DND-41 (cell line): ENCODE data around the gene NUP50.

ENCODE experiments used
- ATAC-seq: fragments of 200-7000 bp; cut with Tn5 transposase; 3 replicates; pipeline ENCODE4 v1.9.1; 2021; ENCODE audit warnings: low read depth; ENCODE audit not compliant: insufficient read depth
- DNase-seq: peaks from one replicate; pipeline ENCODE4 v3.0.0-alpha.2; 2020
- H2AFZ ChIP-seq: 2 replicates; pipeline ENCODE4 v1.6.0; 2012; ENCODE audit warnings: low read depth, low read length
- H3K27ac ChIP-seq: 2 replicates; pipeline ENCODE4 v1.5.1; 2012; ENCODE audit warnings: low read length, inconsistent platforms
- H3K27me3 ChIP-seq: fragments of 200-600 bp; sonication (generic); 2 replicates; pipeline ENCODE4 v1.6.0; 2012; ENCODE audit warnings: low read length, mild to moderate bottlenecking, inconsistent platforms; ENCODE audit not compliant: insufficient read depth, poor library complexity
- H3K36me3 ChIP-seq: 2 replicates; pipeline ENCODE4 v1.5.1; 2012; ENCODE audit warnings: low read length, inconsistent platforms; ENCODE audit not compliant: insufficient read depth
- H3K4me1 ChIP-seq: 2 replicates; pipeline ENCODE4 v1.5.1; 2012; ENCODE audit warnings: mild to moderate bottlenecking, low read length; ENCODE audit not compliant: insufficient read depth
- H3K4me2 ChIP-seq: 2 replicates; pipeline ENCODE4 v1.6.0; 2012; ENCODE audit warnings: mild to moderate bottlenecking, moderate library complexity, low read length, inconsistent platforms; ENCODE audit not compliant: insufficient read depth
- H3K4me3 ChIP-seq, 2 experiments: fragments of 200-600 bp in 1 of 2; shearing (Covaris generic) in 1 of 2; 2 replicates each; pipeline ENCODE4 v1.5.1; 2012 to 2016; ENCODE audit warnings: inconsistent platforms in 2 of 2, low read length in 2 of 2, mild to moderate bottlenecking in 2 of 2, low read depth in 1 of 2, moderate library complexity in 1 of 2
- H3K79me2 ChIP-seq: 2 replicates; pipeline ENCODE4 v1.6.0; 2012; ENCODE audit warnings: low read length, inconsistent platforms; ENCODE audit not compliant: insufficient read depth
- H3K9ac ChIP-seq: 2 replicates; pipeline ENCODE4 v1.6.0; 2012; ENCODE audit warnings: low read depth, mild to moderate bottlenecking, inconsistent platforms, low read length, moderate library complexity
- H3K9me3 ChIP-seq: 2 replicates; pipeline ENCODE4 v1.5.1; 2012; ENCODE audit warnings: low read length, moderate library complexity, mild to moderate bottlenecking, inconsistent platforms; ENCODE audit not compliant: insufficient read depth, severe bottlenecking
- H4K20me1 ChIP-seq: 2 replicates; pipeline ENCODE4 v1.6.0; 2012; ENCODE audit warnings: low read length; ENCODE audit not compliant: insufficient read depth
- EZH2 ChIP-seq: IDR thresholded peaks from 3 replicates; pipeline ENCODE4 v1.6.1; 2012; ENCODE audit warnings: borderline replicate concordance, low read depth, mild to moderate bottlenecking, moderate library complexity, low read length, inconsistent platforms; ENCODE audit not compliant: severe bottlenecking
- TF ChIP-seq, protein P1 (sequence below): IDR thresholded peaks from 2 replicates; pipeline ENCODE4 v1.5.1; 2012; ENCODE audit warnings: borderline replicate concordance, low read length, moderate library complexity, mild to moderate bottlenecking; ENCODE audit not compliant: poor library complexity, severe bottlenecking; ENCODE audit errors: extremely low read depth

Gene NUP50

DNA sequence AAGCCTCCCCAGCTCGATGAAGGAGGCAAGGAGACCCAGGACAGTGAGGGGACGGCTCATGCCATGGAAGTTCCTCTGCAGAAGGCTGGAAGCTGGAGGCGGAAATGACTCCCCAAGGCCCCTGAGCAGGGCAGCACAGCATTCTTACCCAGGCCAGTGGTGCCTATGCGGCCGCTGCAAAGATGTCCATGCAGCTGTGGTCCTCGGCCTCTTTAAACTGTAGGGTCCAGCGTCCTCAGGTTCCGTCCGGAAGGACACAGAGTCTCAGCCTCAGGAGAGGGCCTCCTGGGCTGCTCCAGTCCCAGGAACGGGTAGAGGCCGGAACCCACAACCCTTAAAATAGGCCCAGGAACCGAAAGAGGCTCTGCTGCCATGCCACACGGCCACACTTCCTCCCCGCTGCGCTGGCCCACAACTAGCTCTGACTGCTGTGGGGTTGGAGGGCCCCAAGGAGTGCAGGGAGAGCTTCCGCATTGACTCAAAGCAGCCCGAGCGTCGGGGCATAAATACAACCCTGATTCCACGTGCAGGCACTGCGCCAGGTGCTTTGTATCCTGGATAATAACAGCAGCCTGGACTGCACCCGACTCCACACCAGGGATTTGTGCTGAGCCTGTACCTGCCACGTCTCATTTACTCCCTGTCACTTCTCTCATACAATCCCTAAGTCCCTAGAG lies 71.5 kb downstream of the NUP50 start:
- Histone ChIP-seq H3K9ac (no peak overlapping the region), H3K4me3 (no peak overlapping the region), H3K27ac (no peak overlapping the region), H3K79me2 (peaks cover 20% of the 10 kb centered on the region), H3K36me3 (peaks cover 13% of the 10 kb centered on the region), H3K4me2 (no peak overlapping the region), H2AFZ (no peak overlapping the region), H3K4me1 (peaks cover 15% of the 10 kb centered on the region), H4K20me1 (peaks cover 63% of the 10 kb centered on the region), H3K27me3 (no peaks in the 10 kb centered on the region), H3K9me3 (no peaks in the 10 kb centered on the region)
- ATAC-seq, result no peak
- no peak for DNase-seq
- TF ChIP-seq EZH2, result no peak
- TF ChIP-seq, protein P1, sequence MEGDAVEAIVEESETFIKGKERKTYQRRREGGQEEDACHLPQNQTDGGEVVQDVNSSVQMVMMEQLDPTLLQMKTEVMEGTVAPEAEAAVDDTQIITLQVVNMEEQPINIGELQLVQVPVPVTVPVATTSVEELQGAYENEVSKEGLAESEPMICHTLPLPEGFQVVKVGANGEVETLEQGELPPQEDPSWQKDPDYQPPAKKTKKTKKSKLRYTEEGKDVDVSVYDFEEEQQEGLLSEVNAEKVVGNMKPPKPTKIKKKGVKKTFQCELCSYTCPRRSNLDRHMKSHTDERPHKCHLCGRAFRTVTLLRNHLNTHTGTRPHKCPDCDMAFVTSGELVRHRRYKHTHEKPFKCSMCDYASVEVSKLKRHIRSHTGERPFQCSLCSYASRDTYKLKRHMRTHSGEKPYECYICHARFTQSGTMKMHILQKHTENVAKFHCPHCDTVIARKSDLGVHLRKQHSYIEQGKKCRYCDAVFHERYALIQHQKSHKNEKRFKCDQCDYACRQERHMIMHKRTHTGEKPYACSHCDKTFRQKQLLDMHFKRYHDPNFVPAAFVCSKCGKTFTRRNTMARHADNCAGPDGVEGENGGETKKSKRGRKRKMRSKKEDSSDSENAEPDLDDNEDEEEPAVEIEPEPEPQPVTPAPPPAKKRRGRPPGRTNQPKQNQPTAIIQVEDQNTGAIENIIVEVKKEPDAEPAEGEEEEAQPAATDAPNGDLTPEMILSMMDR, result no peak

DNA sequence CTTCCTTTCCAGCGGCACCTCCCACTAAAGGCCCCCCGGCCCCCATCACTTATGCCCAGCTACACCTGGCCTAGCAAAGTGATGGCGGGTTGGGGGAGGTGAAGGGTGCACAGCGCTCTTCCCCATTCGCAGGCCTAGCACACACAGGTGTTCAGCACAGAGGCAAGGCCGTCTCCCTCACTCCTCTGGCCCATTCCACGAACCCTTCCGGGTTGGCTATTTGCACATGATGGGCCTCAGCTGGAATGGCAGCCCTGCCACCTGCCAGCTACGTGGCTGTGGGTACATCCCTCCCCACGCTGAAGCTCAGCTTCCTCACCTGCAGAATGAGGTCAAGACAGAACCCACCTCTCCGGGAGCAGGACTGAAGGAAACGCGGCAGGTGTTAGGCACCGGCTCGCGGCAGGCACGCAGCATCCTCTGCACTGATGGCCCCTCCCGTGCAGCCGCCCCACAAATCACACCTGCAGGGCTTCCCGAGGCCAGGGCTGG lies 72.2 kb downstream of the NUP50 start:
- ATAC-seq (no peak), DNase-seq (no peak)
- Histone ChIP-seq H3K9ac (no peak overlapping the region), H4K20me1 (peaks cover 62% of the 10 kb centered on the region), H3K27me3 (no peaks in the 10 kb centered on the region), H2AFZ (no peak overlapping the region), H3K9me3 (no peaks in the 10 kb centered on the region), H3K4me2 (no peak overlapping the region), H3K79me2 (peaks cover 20% of the 10 kb centered on the region), H3K4me1 (peaks cover 16% of the 10 kb centered on the region), H3K36me3 (peaks cover 13% of the 10 kb centered on the region), H3K27ac (no peak overlapping the region), H3K4me3 (no peak overlapping the region)
- no peak for TF ChIP-seq EZH2
- TF ChIP-seq, protein P1, result no peak

DNA sequence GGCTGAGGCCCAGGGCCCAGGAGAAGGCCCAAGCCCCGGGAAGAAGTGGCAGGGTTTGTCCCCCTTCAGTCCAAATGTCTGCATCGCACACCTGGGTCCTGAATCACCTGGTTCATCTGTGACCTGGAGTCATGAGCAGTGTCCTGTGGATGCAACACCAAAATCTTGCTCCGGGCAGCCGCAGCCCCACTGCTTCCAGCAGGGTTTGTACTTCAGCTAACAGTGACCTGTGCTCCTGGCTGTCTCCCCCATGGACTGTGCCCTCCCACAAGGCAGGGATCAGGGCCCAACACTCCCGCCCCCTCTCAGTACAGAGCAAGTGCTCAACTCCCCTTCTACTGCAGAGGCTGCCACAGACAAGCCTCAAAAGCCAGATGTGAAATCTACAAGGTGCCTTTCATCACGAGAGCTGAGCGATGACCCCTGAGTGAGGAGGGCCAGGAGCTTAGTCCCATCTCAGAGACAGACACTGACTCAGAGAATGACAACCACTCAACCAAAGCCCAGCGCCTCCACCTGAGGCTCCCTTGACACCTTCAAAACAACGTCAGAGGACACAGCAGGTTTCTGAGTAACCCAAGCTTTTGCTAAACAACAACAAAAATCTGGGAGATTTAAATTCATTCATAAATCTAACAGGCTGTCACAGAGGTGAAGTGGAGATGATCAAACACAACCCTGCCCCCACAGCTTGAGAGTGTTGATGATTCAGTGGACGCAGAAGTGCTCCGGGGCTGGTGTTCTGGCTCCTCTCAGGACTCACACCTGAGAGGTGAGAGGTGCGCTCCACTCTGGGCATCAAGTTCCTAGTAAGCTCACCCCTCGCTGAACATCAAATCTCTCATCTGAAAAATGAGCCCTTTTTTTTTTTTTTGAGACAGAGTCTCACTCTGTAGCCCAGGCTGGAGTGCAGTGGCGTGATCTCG lies 73.6 kb downstream of the NUP50 start:
- DNase-seq (no peak), ATAC-seq (no peak)
- Histone ChIP-seq H3K4me2 (no peak overlapping the region), H3K9me3 (no peaks in the 10 kb centered on the region), H3K36me3 (peaks cover 13% of the 10 kb centered on the region), H2AFZ (no peak overlapping the region), H4K20me1 (peaks cover 57% of the 10 kb centered on the region), H3K4me1 (peaks cover 24% of the 10 kb centered on the region), H3K27me3 (no peaks in the 10 kb centered on the region), H3K9ac (no peak overlapping the region), H3K4me3 (no peak overlapping the region), H3K79me2 (peaks cover 20% of the 10 kb centered on the region), H3K27ac (no peak overlapping the region)
- TF ChIP-seq, protein P1, result no peak
- no peak for TF ChIP-seq EZH2
